ENCODE data around the gene MAP3K13. TPM values are rescaled to one million over a fixed set of nuclear protein-coding genes. Genes with fewer than 3 reads are reported as not detected.

The MAP3K13 gene
- total RNA-seq, 1 donor, result 16.3 TPM

DNA sequence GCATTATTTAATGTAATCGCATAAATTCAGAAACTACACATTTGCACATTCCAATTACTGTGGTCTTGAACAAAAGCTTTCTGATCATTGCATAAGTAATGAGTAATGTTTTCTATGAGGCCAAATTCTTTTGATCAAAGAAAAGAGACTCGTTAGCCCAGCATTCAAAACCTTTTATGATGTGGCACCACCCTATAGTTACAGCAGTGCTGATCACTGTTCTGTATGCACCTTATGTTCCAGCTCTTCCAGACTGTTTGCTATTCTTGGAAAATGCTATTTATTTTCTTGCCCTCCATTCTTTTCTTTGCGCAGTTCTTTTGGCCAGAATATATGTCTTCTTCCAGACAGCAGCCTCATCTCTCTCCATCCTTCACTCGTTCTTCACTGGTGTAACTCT lies 42.3 kb downstream of the MAP3K13 start:
- TF ChIP-seq, protein P1, sequence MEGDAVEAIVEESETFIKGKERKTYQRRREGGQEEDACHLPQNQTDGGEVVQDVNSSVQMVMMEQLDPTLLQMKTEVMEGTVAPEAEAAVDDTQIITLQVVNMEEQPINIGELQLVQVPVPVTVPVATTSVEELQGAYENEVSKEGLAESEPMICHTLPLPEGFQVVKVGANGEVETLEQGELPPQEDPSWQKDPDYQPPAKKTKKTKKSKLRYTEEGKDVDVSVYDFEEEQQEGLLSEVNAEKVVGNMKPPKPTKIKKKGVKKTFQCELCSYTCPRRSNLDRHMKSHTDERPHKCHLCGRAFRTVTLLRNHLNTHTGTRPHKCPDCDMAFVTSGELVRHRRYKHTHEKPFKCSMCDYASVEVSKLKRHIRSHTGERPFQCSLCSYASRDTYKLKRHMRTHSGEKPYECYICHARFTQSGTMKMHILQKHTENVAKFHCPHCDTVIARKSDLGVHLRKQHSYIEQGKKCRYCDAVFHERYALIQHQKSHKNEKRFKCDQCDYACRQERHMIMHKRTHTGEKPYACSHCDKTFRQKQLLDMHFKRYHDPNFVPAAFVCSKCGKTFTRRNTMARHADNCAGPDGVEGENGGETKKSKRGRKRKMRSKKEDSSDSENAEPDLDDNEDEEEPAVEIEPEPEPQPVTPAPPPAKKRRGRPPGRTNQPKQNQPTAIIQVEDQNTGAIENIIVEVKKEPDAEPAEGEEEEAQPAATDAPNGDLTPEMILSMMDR (IDR thresholded peaks at IDR 0.05; ENCODE audit: extremely low read depth, low read depth, low read length), result no peak
- H3K4me3 ChIP-seq (ENCODE audit: insufficient read depth, low read length), result no peak overlapping the region
- H3K27ac ChIP-seq (ENCODE audit: low read depth, low read length), result no peak overlapping the region
- no peak overlapping the region for H3K4me2 ChIP-seq (ENCODE audit: insufficient read depth, low read length)
- H4K20me1 ChIP-seq (ENCODE audit: insufficient read depth, low read length), result no peaks in the 10 kb centered on the region
- H3K79me2 ChIP-seq (ENCODE audit: insufficient read depth, low read length), result no peaks in the 10 kb centered on the region
- no peak for DNase-seq (ENCODE audit: insufficient read length, low spot score, missing footprints)
- H3K4me1 ChIP-seq (ENCODE audit: insufficient read depth, low read length), result peaks cover 2% of the 10 kb centered on the region
- no peaks in the 10 kb centered on the region for H3K9me3 ChIP-seq (ENCODE audit: low read depth, low read length)
- no peaks in the 10 kb centered on the region for H3K36me3 ChIP-seq (ENCODE audit: insufficient read depth, low read length)
- H2AFZ ChIP-seq (ENCODE audit: low read length), result no peak overlapping the region
- H3K27me3 ChIP-seq (ENCODE audit: insufficient read depth, low read length), result no peaks in the 10 kb centered on the region

DNA sequence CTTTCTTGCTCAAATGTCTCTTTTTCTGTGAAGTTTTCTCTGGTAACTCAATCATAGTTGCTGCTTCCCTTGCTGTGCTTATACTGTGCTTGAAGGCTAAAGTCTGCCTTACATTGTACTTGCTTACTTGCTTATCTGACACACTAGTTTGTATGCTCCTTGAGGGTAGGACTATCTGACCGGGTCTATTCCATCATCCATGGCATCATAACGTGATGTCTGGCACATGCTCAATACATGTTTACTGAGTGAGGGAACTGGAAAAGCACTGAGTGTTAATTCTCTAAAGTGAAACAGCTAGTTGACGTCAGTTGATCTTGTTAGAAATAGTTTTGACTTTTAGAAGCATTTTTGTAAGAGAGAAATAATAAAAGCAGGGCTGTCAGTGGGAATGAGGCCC lies 42.7 kb downstream of the MAP3K13 start:
- no peak overlapping the region for H2AFZ ChIP-seq (ENCODE audit: low read length)
- H3K9me3 ChIP-seq (ENCODE audit: low read depth, low read length), result no peaks in the 10 kb centered on the region
- no peaks in the 10 kb centered on the region for H3K27me3 ChIP-seq (ENCODE audit: insufficient read depth, low read length)
- no peaks in the 10 kb centered on the region for H3K4me1 ChIP-seq (ENCODE audit: insufficient read depth, low read length)
- H4K20me1 ChIP-seq (ENCODE audit: insufficient read depth, low read length), result no peaks in the 10 kb centered on the region
- TF ChIP-seq, protein P1 (IDR thresholded peaks at IDR 0.05; ENCODE audit: extremely low read depth, low read depth, low read length), result no peak
- no peak overlapping the region for H3K27ac ChIP-seq (ENCODE audit: low read depth, low read length)
- no peak for DNase-seq (ENCODE audit: insufficient read length, low spot score, missing footprints)
- H3K36me3 ChIP-seq (ENCODE audit: insufficient read depth, low read length), result no peaks in the 10 kb centered on the region
- no peak overlapping the region for H3K4me3 ChIP-seq (ENCODE audit: insufficient read depth, low read length)
- no peak overlapping the region for H3K4me2 ChIP-seq (ENCODE audit: insufficient read depth, low read length)
- H3K79me2 ChIP-seq (ENCODE audit: insufficient read depth, low read length), result no peaks in the 10 kb centered on the region

DNA sequence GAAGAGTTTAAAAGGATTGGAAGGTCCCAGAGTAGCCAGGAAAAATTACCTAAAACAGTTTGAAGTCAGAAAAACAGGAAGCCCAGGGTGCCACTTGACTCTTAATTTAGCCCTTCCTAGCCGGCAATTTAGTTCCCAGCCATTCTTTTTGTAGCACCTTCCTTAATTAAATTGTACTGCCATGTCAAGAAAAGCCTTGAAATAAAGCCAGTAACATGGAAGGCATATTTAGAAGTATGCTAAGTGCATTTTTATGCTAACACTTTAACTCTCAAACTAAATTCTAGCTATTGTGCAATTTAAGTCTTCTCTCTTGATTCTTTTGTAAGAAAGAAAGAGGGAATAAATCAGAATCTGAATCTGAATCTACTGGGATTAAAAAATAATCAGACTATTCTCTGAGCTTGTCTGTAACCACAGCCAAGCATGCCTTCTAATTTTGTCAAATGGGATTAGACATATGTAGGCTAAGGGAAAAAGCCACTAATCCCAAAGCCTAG lies 43.2 kb downstream of the MAP3K13 start:
- Histone ChIP-seq H3K79me2 (ENCODE audit: insufficient read depth, low read length) (no peaks in the 10 kb centered on the region), H3K36me3 (ENCODE audit: insufficient read depth, low read length) (no peaks in the 10 kb centered on the region), H4K20me1 (ENCODE audit: insufficient read depth, low read length) (no peaks in the 10 kb centered on the region), H2AFZ (ENCODE audit: low read length) (no peak overlapping the region), H3K4me3 (ENCODE audit: insufficient read depth, low read length) (no peak overlapping the region), H3K9me3 (ENCODE audit: low read depth, low read length) (no peaks in the 10 kb centered on the region), H3K27ac (ENCODE audit: low read depth, low read length) (no peak overlapping the region), H3K4me1 (ENCODE audit: insufficient read depth, low read length) (no peaks in the 10 kb centered on the region), H3K27me3 (ENCODE audit: insufficient read depth, low read length) (no peaks in the 10 kb centered on the region), H3K4me2 (ENCODE audit: insufficient read depth, low read length) (no peak overlapping the region)
- no peak for DNase-seq (ENCODE audit: insufficient read length, low spot score, missing footprints)
- TF ChIP-seq, protein P1 (IDR thresholded peaks at IDR 0.05; ENCODE audit: extremely low read depth, low read depth, low read length), result no peak

DNA sequence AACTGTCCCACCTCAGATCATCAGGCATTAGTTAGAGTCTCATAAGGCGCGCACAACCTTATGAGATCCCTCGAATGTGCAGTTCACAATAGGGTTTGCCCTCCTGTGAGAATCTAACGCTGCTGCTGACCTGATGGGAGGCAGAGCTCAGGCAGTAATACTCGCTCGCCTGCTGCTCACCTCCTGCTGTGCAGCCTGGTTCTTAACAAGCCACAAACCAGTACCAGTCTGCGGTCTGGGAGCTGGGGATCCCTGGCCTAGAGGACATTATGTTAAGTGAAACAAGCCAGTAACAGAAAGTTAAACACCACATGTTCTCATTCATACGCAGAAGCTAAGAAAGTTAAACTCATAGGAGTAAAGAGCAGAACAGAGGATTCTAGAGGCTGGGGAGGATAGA lies 47.0 kb downstream of the MAP3K13 start:
- H3K4me1 ChIP-seq (ENCODE audit: insufficient read depth, low read length), result no peaks in the 10 kb centered on the region
- TF ChIP-seq, protein P1 (IDR thresholded peaks at IDR 0.05; ENCODE audit: extremely low read depth, low read depth, low read length), result no peak
- H3K79me2 ChIP-seq (ENCODE audit: insufficient read depth, low read length), result no peaks in the 10 kb centered on the region
- no peak overlapping the region for H2AFZ ChIP-seq (ENCODE audit: low read length)
- H3K4me3 ChIP-seq (ENCODE audit: insufficient read depth, low read length), result no peak overlapping the region
- H3K9me3 ChIP-seq (ENCODE audit: low read depth, low read length), result no peaks in the 10 kb centered on the region
- H3K4me2 ChIP-seq (ENCODE audit: insufficient read depth, low read length), result no peak overlapping the region
- H3K27me3 ChIP-seq (ENCODE audit: insufficient read depth, low read length), result no peaks in the 10 kb centered on the region
- H4K20me1 ChIP-seq (ENCODE audit: insufficient read depth, low read length), result no peaks in the 10 kb centered on the region
- H3K27ac ChIP-seq (ENCODE audit: low read depth, low read length), result no peak overlapping the region
- DNase-seq (ENCODE audit: insufficient read length, low spot score, missing footprints), result no peak
- H3K36me3 ChIP-seq (ENCODE audit: insufficient read depth, low read length), result no peaks in the 10 kb centered on the region

All from osteoblast (primary cell).